Measurements from ENCODE around the gene COL9A2.
"Not testable (repeated sequence)": the region's sequence is repeated elsewhere in the genome, so short reads cannot be mapped to it uniquely, and the experiment has no call there.

Gene COL9A2

DNA sequence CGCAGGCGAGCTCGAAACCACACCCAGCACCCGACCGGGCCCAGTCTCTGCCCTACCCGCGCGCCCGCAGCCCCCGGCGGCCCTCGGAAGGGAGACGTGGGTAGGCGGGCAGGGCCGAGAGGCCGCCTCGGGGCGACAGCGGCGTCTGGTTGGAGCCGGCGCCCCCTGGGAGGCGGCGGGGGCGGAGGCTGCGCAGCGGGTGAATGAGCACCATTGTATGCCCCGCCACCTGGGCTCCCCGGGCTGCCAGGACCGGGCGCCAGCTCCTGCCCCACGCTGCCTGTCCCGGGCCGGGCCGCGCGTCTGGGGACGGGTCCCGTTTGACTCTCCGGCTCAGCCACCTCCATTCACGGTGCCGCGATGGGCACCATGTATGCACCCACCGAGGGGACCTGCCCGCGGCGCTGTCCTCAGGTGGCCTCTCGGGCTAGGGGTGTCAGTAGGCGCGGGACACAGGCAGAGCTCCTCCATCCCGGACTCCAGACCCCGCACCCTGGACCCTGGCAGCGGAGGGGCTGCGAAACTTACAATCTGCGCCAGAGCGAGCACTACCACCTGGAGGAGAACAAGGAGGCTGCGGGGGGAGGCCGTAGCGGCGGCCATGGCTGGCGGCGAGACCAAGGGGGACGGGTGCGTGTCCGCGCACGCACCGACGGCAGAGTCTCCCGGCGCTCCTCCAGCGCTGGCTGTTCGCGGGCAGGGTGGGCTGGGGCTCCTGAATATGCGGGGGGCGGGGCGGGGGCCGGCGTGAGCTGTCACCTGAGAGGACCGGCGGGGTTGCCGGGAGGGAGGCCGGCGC is at the start of gene COL9A2:
TSS of gene COL9A2 (minus strand) at position 692 of the 799 bp plus-strand sequence. CDS start at position 603, 89 bp downstream.
- peak; percentile 75 for DNase-seq (ENCODE audit: low spot score)

DNA sequence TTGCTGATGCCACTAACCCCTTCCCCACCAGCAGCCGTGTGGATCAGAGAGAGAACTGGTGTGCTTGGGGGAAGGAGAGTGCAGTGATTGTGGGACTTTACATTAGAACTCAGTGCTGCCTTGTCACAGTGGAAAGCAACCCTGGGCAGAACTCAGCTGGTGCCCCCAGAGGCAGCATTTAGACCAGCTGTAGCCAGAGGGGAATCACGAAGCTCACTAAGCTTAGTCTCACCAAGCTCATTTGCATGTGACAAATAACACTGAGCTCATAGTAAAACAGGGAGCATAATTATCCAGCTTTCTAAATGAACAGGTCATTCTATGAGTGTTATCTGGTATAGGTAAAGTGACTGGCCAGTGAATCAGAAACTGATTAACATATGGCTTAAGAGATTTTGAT is 46.6 kb upstream of the COL9A2 start:
- no peak for DNase-seq (ENCODE audit: low spot score)

DNA sequence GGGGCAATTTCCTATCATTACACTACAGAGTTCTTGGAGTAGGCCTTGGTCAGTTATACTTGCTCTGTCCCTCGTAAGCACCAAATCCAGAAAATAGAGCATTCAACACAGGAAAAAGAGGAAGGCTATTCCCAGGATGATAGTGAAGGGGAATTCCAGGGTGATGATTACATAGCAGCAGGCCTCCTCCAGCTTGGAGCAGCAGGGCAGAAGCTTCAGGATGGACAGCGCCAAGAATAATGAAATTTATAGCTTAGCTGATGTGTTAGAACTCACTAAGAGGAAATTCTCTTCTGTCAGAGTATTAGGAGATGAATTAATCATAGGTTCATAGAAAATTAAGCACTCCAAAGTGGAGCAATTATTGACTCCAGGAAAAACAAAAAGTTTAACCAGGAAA is 45.6 kb upstream of the COL9A2 start:
- no peak for DNase-seq (ENCODE audit: low spot score)

DNA sequence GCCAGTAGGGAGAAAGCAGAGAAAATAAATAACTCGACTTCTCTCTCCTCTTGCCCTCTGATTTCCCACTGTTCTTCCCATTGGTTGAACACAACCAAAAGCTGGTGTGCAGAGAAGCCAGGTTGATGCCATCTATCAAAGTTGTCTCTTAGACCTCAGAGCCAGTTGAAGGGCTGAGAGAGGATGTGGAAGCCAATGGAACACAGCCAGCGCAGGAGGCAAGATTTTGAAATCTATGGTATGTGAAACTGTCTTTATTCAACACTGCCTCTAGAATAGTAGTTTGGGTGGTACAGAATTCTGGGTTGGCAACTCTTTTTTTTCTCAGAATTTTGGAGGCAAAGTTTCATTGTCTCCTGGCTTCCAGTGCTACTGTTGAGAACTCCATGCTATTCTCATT is 45.1 kb upstream of the COL9A2 start:
- DNase-seq (ENCODE audit: low spot score): no peak

DNA sequence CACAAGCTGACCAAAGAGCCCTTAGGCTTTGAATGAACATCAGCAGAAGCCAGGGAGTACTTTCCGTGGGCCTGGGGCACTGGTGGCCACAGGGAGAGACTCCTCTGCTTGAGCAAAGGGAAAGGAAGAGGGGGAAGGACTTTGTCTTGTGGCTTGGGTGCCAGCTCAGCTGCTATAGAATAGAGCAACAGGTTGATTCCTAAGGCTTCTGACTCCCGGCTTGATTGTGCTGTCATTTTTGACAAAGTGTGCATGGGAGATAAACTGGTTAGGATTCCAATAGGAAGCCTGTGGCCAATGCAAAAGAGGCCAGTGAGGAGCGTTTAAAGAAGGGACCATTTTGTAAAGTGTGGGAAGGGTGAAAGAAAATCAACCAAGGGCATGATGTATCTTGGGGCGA is 44.6 kb upstream of the COL9A2 start:
- DNase-seq (ENCODE audit: low spot score): no peak

DNA sequence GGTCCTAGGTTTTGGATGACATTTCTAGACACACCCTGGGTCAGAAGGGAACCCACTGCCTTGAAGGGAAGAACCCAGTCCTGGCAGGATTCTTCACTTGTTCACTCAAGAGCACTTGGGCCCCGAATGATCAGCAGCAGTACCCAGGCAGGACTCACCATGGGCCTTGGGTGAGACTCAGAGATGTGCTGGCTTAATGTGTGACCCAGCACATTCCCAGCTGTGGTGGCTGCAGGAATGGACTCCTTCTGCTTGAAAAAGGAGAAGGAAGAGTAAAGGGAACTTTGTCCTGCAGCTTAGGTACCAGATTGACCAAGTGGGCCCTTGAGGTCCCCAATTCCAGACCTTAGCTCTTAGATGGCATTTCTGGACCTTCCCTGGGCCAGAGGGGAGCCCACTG is 44.1 kb upstream of the COL9A2 start:
- DNase-seq (ENCODE audit: low spot score): no peak

DNA sequence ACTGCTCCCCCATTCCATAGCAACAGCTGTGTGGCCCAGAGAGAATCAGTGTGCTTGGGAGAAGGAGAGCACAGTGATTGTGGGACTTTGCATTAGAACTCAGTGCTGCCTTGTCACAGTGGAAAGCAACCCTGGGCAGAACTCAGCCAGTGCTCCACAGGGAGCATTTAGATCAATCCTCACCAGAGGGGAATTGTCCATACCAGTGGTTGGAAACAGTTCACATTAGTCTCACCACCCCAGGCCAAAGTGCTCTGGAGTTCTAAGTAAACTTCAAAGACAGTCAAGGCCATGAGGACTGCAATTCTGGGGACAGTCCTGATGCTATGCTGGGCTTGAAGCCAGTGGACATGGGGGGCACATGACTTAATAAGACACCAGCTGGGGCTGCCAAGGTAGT is 43.5 kb upstream of the COL9A2 start:
- no peak for DNase-seq (ENCODE audit: low spot score)

DNA sequence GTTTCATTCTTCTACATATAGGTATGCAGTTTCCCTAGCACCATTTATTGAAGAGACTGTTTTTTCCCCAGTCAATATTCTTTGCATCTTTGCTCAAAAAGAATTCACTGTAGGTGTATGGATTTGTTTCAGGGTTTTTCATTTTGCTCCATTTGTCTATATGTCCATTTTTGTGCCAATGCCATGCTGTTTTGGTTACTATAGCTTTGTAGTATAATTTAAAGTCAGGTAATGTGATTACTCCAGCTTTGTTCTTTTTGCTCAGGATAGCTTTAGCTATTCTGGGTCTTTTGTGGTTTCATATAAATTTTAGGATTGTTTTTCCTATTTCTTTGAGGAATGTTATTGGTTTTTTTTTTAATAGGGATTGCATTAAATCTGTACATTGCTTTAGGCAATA is 40.5 kb upstream of the COL9A2 start:
- DNase-seq (ENCODE audit: low spot score): no peak

DNA sequence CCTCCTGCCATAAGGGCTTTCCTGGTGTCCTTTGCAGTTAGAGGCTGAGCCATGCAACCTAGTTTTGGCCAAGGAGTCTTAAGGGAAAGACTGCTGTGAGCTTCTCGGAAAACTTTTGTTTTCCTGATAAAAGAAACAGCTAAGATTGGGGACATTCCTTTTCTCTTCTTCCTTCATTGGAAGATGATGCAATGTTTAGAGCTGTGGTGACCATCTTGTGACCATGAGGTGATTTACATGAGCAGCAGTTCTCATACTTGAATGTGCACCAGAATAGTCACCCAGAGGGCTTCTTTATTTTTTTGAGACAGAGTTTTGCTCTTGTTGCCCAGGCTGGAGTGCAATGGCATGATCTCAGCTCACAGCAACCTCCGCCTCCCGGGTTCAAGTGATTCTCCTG is 36.0 kb upstream of the COL9A2 start:
- DNase-seq (ENCODE audit: low spot score): no peak

DNA sequence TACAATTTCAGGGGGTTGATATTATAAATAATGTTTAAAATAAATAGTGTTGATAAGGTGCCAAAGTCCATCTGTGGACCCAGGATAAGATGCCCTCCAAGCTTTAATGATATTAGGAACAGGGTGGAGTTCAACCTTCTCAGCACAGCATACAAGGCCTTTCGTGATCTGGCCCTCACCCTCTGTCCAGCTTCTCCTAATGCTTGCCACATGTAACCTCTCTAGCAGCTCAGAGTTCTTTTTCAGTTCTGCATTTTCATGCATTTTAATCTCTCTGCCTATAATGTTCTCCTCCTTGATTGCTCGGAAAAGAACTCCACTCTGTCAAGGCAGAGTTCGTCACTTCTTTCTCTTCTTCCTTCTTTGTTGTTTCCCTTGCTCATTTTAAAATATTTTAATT is 35.0 kb upstream of the COL9A2 start:
- DNase-seq (ENCODE audit: low spot score): no peak

DNA sequence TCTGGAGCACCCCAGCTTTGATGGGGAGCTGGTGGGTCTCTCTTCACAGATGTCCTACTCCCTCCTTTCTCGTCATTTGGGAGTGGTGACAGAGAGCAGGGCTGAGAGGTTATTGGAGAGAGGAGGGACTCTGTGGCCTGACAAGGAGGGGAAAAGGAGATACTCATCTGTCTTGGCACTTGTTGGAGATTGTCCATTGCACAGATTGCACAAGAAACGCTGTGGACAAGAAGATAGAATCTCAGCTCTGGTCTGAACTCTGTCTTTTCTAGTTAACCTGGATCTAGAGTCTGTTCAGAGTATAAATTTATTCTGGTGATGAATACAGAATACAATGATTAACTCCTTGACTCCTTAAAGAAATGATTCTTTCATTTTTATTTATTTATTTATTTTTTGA is 34.0 kb upstream of the COL9A2 start:
- DNase-seq (ENCODE audit: low spot score): no peak

DNA sequence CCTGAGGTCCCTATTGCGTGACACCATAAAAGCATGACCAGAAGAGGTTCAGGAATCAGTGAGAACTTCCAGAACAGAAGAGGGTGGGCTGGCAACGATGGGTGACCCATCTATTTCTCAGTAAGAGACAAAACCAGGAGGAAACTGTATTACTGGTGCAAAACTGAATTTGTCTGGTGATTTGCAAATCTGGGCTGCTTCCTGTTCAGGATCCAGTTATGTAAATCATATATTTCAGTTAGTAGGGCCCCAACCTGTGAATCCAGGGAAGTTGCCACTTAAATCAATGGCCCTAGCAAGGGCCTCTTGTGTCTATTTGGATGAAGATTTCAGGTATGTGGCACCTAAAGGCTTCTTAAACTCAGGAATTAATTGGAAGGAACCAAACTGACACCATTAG is 33.3 kb upstream of the COL9A2 start:
- DNase-seq (ENCODE audit: low spot score): no peak

DNA sequence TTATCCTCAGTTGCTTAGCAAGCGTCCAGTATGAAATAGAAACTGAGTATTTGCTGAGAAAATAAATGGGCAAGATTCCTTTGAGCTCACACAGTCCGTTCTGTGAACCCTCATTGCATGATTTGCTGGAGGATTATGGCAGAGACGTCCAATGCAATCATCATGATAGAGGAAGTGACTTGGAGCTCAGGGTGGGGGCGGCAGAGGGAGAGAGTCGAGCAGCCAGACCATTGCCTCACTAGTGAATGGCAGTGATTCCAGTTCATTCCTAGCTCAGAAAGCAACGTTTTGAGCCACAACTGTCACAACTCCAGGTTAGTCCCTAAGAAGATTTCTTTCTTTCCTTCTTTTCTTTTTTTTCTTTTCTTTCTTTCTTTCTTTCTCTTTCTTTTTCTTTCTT is 27.5 kb upstream of the COL9A2 start:
- no peak for DNase-seq (ENCODE audit: low spot score)

DNA sequence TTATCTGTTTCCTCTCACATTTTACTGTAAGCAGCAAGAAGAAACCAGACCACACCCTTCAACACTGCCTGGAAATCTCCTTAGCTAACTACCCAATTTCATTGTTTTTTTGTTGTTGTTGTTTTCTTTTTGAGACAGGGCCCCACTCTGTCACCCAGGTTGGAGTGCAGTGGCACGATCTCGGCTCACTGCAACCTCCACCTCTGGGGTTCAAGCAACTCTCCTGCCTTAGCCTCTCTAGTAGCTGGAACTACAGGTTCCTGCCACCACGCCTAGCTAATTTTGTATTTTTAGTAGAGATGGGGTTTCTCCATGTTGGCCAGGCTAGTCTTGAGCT is 25.3 kb upstream of the COL9A2 start:
- DNase-seq (ENCODE audit: low spot score): not testable (repeated sequence)

DNA sequence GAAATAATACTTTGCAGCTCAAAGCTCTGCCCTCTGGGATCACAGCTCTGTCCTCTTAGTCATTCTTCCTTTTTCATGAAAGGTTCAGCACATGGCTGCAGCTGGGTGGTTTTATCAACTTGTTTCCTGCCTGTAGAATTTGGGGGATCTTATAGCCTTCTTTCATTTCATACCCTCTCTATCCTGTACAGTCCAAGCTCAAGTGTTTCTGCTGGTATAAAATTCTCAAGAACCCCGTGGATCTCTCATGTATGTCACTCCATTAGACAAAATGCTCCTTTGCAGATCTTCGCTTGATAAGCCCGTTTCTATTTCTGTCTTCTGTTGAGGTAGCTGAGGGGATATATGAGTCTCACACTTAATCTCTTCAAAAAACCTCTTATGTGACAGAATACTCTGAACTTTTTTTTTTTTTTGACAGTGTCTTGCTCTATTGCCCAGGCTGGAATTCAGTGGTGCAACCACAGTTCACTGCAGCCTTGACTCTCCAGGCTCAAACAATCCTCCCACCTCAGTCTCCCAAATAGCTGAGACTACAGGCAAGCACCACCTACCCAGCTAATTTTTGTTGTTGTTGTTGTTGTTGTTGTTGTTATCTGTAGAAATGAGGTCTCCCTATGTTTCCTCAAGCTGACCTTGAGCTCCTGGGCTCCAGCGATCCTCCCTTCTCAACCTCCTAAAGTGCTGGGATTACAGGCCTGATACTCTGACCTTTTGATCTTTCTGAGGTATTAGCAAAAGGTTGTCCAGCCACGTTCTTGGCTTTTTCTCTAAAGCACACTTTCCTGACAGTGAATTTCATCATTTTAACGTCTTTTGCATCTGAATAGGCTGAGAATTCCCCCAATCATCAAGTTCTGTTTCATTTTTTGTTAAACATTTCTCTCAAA is 24.6 kb upstream of the COL9A2 start:
- no peak for DNase-seq (ENCODE audit: low spot score)

DNA sequence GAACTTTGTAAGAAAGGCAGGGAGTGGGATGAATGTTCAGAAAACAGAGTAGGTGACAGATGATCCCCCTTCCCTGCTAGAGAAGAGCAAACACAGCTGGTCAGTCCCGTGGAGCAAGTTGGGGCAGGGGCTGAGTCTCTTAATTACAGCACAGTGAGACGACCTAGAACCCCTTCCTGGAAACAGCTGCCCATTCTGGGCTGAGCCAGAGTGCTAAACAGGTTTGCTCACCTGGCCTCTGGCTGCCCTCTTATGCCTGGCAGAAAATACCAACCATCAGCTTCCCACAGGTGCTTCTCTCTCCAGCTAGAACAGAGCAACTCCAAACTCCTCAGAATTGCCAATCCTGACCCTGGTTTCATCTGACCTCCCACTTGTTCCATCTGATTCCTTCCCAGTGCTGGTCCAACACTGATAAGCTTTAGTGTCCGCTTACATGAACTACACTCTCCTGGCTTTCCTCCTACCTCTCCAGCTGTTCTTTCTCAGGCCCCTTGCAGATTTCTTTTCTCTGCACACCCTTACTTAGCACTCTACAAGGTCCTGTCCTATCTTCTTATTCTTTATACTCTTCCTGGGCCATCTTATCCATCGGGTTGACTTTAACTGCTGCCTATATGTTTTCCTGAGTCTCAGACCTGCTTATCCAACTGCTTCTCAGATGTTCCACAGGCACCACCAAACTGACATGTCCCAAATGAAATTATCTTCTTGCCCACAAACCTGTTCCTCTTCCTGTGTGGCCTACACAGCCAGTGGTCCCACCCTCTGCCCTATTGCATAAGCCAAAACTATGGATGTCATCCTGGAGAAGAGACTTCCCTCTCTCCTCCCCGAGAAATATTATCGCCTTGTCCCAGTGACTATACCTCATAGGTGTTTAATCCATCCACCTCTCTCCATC is 22.6 kb upstream of the COL9A2 start:
- DNase-seq (ENCODE audit: low spot score): no peak

DNA sequence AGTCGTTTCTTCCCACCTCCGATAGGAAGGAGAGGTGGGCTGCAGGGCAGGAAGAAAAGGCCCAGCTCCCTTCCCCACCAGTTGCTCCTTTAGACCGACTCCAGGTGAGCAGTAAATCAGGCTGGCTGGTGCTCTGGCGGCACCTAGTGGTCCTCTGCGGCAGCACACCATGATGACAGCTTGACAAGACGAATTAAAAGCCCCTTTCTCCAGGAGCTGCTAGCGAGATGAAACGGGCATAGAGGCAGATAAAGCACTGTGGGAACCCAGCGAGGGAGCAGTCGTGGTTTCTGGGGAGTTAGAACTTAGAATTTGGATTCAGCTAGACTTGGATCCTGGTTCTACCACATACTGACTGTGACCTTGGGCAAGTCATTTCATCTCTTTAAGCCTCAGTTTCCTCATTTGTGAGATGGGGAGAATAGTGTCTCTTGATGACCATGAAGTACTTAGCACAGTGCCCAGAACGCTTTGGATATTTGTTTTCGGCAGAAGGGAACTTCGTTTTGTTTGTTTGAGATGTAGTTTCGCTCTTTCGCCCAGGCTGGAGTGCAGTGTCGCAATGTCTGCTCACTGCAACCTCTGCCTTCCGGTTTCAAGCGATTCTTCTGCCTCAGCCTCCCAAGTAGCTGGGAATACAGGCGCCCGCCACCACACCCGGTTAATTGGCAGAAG is 21.8 kb upstream of the COL9A2 start:
- peak; percentile 59 for DNase-seq (ENCODE audit: low spot score)

DNA sequence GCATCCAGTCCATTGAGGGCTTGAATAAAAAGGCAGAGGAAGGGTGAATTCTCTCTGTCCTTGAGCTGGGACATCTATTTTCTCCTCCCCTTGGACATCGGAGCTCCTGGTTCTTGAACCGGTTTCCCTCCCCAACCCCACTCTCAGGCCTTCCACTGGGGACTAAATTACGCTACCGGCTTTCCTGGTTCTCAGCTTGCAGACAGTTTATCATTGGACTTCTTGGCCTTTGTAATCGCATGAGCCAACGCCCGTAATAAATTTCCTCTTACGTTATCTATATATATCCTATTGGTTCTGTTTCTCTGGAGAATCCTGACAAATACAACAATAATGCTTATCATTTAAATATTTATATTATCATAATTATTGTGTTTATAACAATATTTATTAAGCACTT is 20.4 kb upstream of the COL9A2 start:
- DNase-seq (ENCODE audit: low spot score): no peak

DNA sequence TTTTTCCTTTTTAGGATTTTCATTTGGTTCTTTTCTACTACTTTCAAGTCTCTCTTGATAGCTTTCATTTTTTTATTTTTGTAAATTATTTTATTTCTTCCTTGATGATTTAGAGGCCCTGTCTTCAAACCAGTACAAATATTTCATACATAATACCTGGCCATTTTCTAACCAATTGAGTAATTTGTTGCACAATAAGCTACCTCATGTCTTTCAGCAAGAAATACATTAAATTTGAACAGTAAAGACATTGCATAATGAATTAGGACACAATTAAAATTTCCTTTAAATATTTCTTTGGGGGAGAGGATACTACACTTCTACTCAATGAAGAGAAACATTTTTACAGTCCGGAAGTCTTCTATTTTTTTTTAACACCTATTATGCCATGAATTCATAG is 15.6 kb upstream of the COL9A2 start:
- DNase-seq (ENCODE audit: low spot score): no peak

DNA sequence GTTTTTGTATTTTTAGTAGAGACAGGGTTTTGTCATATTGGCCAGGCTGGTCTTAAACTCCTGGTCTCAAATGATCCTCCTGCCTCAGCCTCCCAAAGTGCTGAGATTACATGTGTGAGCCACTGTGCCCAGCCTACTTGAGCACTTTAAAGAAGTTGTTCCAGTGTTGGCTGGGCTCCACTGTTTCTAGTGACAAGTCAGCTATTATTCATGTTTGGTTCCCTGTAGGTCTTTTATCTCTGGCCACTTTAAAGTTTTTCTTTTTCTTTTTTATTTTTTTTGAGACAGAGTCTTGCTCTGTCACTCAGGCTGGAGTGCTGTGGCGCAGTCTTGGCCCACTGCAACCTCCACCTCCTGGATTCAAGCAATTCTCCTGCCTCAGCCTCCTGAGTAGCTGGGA is 14.3 kb upstream of the COL9A2 start:
- DNase-seq (ENCODE audit: low spot score): not testable (repeated sequence)

DNA sequence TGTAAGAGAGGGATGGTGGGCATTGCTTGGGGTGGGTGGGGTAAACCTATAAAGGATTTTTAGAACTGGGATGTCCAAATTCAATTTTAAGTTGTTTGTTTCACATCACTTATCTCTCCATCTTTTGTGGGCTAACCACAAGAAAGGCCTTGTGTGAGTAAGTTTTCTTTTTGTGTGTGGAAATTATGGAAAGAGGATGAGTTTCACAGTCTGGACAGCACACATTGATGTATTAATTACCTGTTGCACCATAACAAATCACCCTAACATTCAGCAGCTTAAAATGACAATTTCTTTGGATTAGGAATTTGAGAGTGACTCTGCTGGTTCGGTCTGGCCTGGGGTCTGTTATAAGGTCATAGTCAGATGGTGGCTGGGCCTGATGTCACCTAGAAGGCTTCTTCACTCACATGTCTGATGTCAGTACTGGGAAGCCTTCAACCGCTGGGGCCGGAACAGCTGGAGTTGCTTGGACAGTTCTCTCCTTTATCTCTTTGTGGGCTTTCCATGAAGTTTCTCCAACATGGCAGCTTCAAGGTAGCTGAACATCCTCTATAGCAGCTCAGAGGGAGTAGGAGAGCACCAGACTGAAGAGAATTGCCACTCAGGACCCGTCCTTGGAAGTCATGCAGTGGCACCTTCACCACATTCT is 2.0 kb upstream of the COL9A2 start:
- no peak for DNase-seq (ENCODE audit: low spot score)
